IMR-90 (cell line): ENCODE data around the gene ZNF775. TPM values are rescaled to one million over a fixed set of nuclear protein-coding genes. Genes with fewer than 3 reads are reported as not detected.

Experiments used
- ATAC-seq: fragments of 200-7000 bp; cut with Tn5 transposase; 2 replicates; pipeline ENCODE4 v1.9.1; 2020; ENCODE audit warnings: low read depth, mild to moderate bottlenecking, moderate library complexity
- BruUV-seq: library from RNA; stranded (reverse); fragments of 400-500 nt; replicated peaks from 2 replicates; lab custom pipeline; 2021; lab: Mats Ljungman, UMichigan
- CTCF ChIA-PET: fragments of 300-600 bp; formaldehyde crosslinking; extraction: SDS; loops from one replicate; lab custom pipeline; 2021; ENCODE audit warnings: antibody characterized with exemption; lab: Yijun Ruan, JAX
- POLR2A ChIA-PET: fragments of 300-600 bp; sonication (Branson Sonifier 250); formaldehyde crosslinking; loops from one replicate; lab custom pipeline; 2022; ENCODE audit warnings: antibody characterized with exemption; ENCODE audit not compliant: unreplicated experiment; lab: Charles Lee
- DNase-seq: peaks from one replicate; pipeline ENCODE4 v3.0.0; 2013
- H2AFZ ChIP-seq: replicated peaks from 2 replicates; pipeline ENCODE3; 2013; ENCODE audit warnings: low read length, mild to moderate bottlenecking; ENCODE audit not compliant: poor library complexity
- H2AK5ac ChIP-seq: 2 replicates; pipeline ENCODE4 v1.6.1; 2013; ENCODE audit warnings: low read depth, low read length, inconsistent platforms
- H2AK9ac ChIP-seq: replicated peaks from 2 replicates; pipeline ENCODE3; 2013; ENCODE audit warnings: mild to moderate bottlenecking, low read depth, low read length, moderate library complexity; ENCODE audit not compliant: poor library complexity
- H2BK120ac ChIP-seq: 2 replicates; pipeline ENCODE4 v1.6.1; 2013; ENCODE audit warnings: low read depth, low read length, inconsistent platforms
- H2BK15ac ChIP-seq: 3 replicates; pipeline ENCODE4 v1.6.1; 2013; ENCODE audit warnings: low read depth, low read length, inconsistent platforms
- H2BK20ac ChIP-seq: 2 replicates; pipeline ENCODE4 v1.6.1; 2013; ENCODE audit warnings: low read depth, mild to moderate bottlenecking, inconsistent platforms, low read length, moderate library complexity
- H2BK5ac ChIP-seq: 2 replicates; pipeline ENCODE4 v1.6.1; 2013; ENCODE audit warnings: mild to moderate bottlenecking, low read depth, low read length, inconsistent platforms; ENCODE audit not compliant: poor library complexity, severe bottlenecking
- H3K14ac ChIP-seq: replicated peaks from 2 replicates; pipeline ENCODE4 v1.6.1; 2013; ENCODE audit warnings: low read depth, low read length, inconsistent platforms
- H3K18ac ChIP-seq: 2 replicates; pipeline ENCODE4 v1.6.1; 2013; ENCODE audit warnings: low read depth, low read length, control low read depth
- H3K23ac ChIP-seq: 2 replicates; pipeline ENCODE4 v1.6.1; 2013; ENCODE audit warnings: low read depth, low read length, inconsistent platforms
- H3K27ac ChIP-seq: 2 replicates; pipeline ENCODE4 v1.5.1; 2013; ENCODE audit warnings: mild to moderate bottlenecking, control low read depth, low read length; ENCODE audit not compliant: insufficient read depth
- H3K27me3 ChIP-seq: 2 replicates; pipeline ENCODE4 v1.6.1; 2013; ENCODE audit warnings: low read length; ENCODE audit not compliant: control insufficient read depth, insufficient read depth
- H3K36me3 ChIP-seq: 2 replicates; pipeline ENCODE4 v1.6.1; 2013; ENCODE audit warnings: low read length, mixed read lengths; ENCODE audit not compliant: control insufficient read depth, insufficient read depth
- H3K4ac ChIP-seq: 2 replicates; pipeline ENCODE4 v1.6.1; 2013; ENCODE audit warnings: low read depth, low read length, inconsistent platforms
- H3K4me1 ChIP-seq: 2 replicates; pipeline ENCODE4 v1.6.1; 2013; ENCODE audit warnings: low read length, mixed read lengths; ENCODE audit not compliant: control insufficient read depth, insufficient read depth
- H3K4me2 ChIP-seq: 2 replicates; pipeline ENCODE4 v1.6.1; 2013; ENCODE audit warnings: low read depth, mild to moderate bottlenecking, control low read depth, low read length, moderate library complexity
- H3K4me3 ChIP-seq: 2 replicates; pipeline ENCODE4 v1.5.1; 2013; ENCODE audit warnings: low read depth, mild to moderate bottlenecking, control low read depth, low read length, moderate library complexity; ENCODE audit not compliant: insufficient read depth
- H3K56ac ChIP-seq: 2 replicates; pipeline ENCODE4 v1.6.1; 2013; ENCODE audit warnings: low read length, inconsistent platforms; ENCODE audit not compliant: insufficient read depth; ENCODE audit errors: extremely low read depth
- H3K79me1 ChIP-seq, 2 experiments: 2 replicates each; pipeline ENCODE4 v1.6.1; 2013; ENCODE audit warnings: low read length in 2 of 2, inconsistent platforms in 1 of 2, low read depth in 1 of 2
- H3K9ac ChIP-seq: 2 replicates; pipeline ENCODE4 v1.6.1; 2013; ENCODE audit warnings: low read depth, low read length, control low read depth
- H3K9me1 ChIP-seq: 2 replicates; pipeline ENCODE4 v1.6.1; 2013; ENCODE audit warnings: low read length, inconsistent platforms; ENCODE audit not compliant: insufficient read depth
- H3K9me3 ChIP-seq: 2 replicates; pipeline ENCODE4 v1.6.1; 2013; ENCODE audit warnings: low read length; ENCODE audit not compliant: control insufficient read depth, insufficient read depth
- H4K20me1 ChIP-seq: 2 replicates; pipeline ENCODE4 v1.6.1; 2013; ENCODE audit warnings: low read length, inconsistent platforms; ENCODE audit not compliant: insufficient read depth
- H4K5ac ChIP-seq: 2 replicates; pipeline ENCODE4 v1.6.1; 2013; ENCODE audit warnings: mild to moderate bottlenecking, low read depth, low read length, control low read depth
- H4K8ac ChIP-seq, 2 experiments: 2 replicates each; pipeline ENCODE4 v1.6.1; 2013; ENCODE audit warnings: low read depth in 2 of 2, low read length in 2 of 2, control low read depth in 1 of 2, inconsistent platforms in 1 of 2
- H4K91ac ChIP-seq: 2 replicates; pipeline ENCODE4 v1.6.1; 2013; ENCODE audit warnings: low read depth, low read length, inconsistent platforms; ENCODE audit not compliant: insufficient read depth
- BHLHE40 ChIP-seq: fragments of 150-350 bp; IDR thresholded peaks from 2 replicates; pipeline ENCODE4 v1.6.1; 2016; ENCODE audit warnings: mild to moderate bottlenecking, low read depth, low read length
- CEBPB ChIP-seq: IDR thresholded peaks from 2 replicates; pipeline ENCODE4 v1.6.1; 2012; ENCODE audit warnings: low read depth, low read length, improper control_type of control experiment
- CHD1 ChIP-seq: IDR thresholded peaks from 2 replicates; pipeline ENCODE4 v1.6.1; 2012; ENCODE audit warnings: low read depth, low read length, improper control_type of control experiment
- FOS ChIP-seq: fragments of 150-350 bp; IDR thresholded peaks from 2 replicates; pipeline ENCODE4 v1.6.1; 2016; ENCODE audit warnings: low read depth, low read length
- MAFK ChIP-seq: IDR thresholded peaks from 2 replicates; pipeline ENCODE4 v1.6.1; 2012; ENCODE audit warnings: low read depth, low read length, improper control_type of control experiment
- MAZ ChIP-seq: IDR thresholded peaks from 2 replicates; pipeline ENCODE4 v1.6.1; 2012; ENCODE audit warnings: low read depth, mild to moderate bottlenecking, low read length, improper control_type of control experiment, moderate library complexity, borderline replicate concordance
- MXI1 ChIP-seq: IDR thresholded peaks from 2 replicates; pipeline ENCODE4 v1.6.1; 2012; ENCODE audit warnings: low read depth, mild to moderate bottlenecking, low read length, moderate library complexity, borderline replicate concordance
- NFE2L2 ChIP-seq: fragments of 150-350 bp; IDR thresholded peaks from 2 replicates; pipeline ENCODE4 v1.6.1; 2016; ENCODE audit warnings: low read depth, mild to moderate bottlenecking, low read length
- POLR2A ChIP-seq: IDR thresholded peaks from 2 replicates; pipeline ENCODE4 v1.6.1; 2012; ENCODE audit warnings: mild to moderate bottlenecking, low read depth, low read length
- RAD21 ChIP-seq: IDR thresholded peaks from 2 replicates; pipeline ENCODE4 v1.6.1; 2012; ENCODE audit warnings: low read length, improper control_type of control experiment
- RCOR1 ChIP-seq: IDR thresholded peaks from 2 replicates; pipeline ENCODE4 v1.6.1; 2012; ENCODE audit warnings: mild to moderate bottlenecking, low read length, improper control_type of control experiment; ENCODE audit not compliant: insufficient replicate concordance
- RFX5 ChIP-seq: IDR thresholded peaks from 2 replicates; pipeline ENCODE4 v1.8.0; 2012; ENCODE audit warnings: low read depth, mild to moderate bottlenecking, low read length, moderate library complexity
- SMC3 ChIP-seq: fragments of 150-350 bp; IDR thresholded peaks from 2 replicates; pipeline ENCODE4 v1.6.1; 2016; ENCODE audit warnings: low read depth, mild to moderate bottlenecking, antibody characterized with exemption, low read length, moderate library complexity
- WGBS, 2 experiments: methylation state at CpG; one replicate each; pipeline versions ENCODE4 v1.1.5 to v1.1.7; 2013; ENCODE audit warnings: missing lambda C conversion rate in 2 of 2; ENCODE audit not compliant: insufficient read length in 1 of 2; ENCODE audit errors: extremely low coverage in 2 of 2; 5-methylcytosine and 5-hydroxymethylcytosine counted together
- dilution Hi-C: fragments of 300-500 bp; cut with HindIII; formaldehyde crosslinking; loops from one replicate; pipeline ENCODE4 v1.14.3; 2018; ENCODE audit warnings: low sequenced_read_pairs; ENCODE audit not compliant: unreplicated experiment
- in situ Hi-C: fragments of 300-500 bp; cut with MboI; formaldehyde crosslinking; loops from 3 replicates; pipeline ENCODE4 v1.14.3; 2019; ENCODE audit warnings: low sequenced_read_pairs, inconsistent platforms, mixed read lengths
- intact Hi-C: fragments of 100-400 bp; cut with micrococcal nuclease; formaldehyde crosslinking; loops from 2 replicates; pipeline ENCODE4 v1.10.0; 2022
- polyA plus RNA-seq, 3 experiments: library from polyadenylated mRNA; depleted of rRNA; stranded (reverse); fragments of >200 nt; gene quantifications; 2 replicates each; pipeline ENCODE4 v1.2.3, GENCODE V29; 2012; ENCODE audit warnings: low replicate concordance in 1 of 3
- total RNA-seq: library from RNA; depleted of rRNA; stranded (reverse); fragments of >200 nt; gene quantifications from 2 replicates; pipeline ENCODE4 v1.2.3, GENCODE V29; 2012
- TF ChIP-seq, protein P1 (sequence below): fragments of 150-350 bp; IDR thresholded peaks from 2 replicates; pipeline ENCODE4 v1.6.1; 2016; ENCODE audit warnings: low read depth, mild to moderate bottlenecking, low read length, moderate library complexity, borderline replicate concordance
- TF ChIP-seq, protein P2 (sequence below): fragments of 150-350 bp; IDR thresholded peaks from 2 replicates; pipeline ENCODE4 v1.6.1; 2017; ENCODE audit warnings: mild to moderate bottlenecking, antibody characterized with exemption, low read length, low read depth

ZNF775 gene
- total and polyA plus RNA-seq, 2 of the 4 experiments (the other 2 are of a cell fraction) = 1.4 to 2.6 TPM

DNA sequence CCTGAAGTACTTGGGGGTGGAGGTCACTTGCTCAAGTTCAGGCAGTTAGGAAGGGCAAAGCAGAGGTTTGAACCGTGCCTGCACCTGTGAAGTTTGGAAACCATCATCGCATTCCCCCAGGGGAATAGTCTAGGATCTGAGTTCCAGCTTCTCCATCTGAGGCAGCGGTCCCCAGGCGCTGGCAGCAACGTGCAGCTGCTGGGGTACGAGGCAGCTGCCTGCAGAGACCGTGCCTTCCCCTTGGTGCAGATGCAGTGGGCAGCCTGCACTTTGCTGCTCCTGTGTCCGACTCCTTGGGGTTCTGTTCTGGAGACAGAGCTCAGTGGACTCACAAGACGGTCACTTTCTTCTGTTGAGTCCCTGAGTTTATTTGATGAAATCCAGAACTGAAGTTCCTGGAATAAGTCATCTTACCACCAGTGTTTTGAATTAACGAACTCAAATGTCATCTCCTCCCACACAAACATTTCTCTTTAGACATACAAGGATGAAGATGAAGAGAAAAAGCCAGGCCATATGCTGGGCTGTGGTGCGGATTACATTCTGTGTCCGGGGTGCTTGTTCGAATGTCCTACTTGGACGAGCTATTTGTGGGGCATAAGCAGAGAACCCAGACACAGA, 51.4 kb downstream of the ZNF775 start:
- Histone ChIP-seq H3K9me1 (no peaks in the 10 kb centered on the region), H3K56ac (no peak overlapping the region), H4K8ac (no peak overlapping the region; a peak in 2 of 4 replicates), H3K36me3 (no peaks in the 10 kb centered on the region), H4K20me1 (no peaks in the 10 kb centered on the region), H3K79me1 (no peaks in the 10 kb centered on the region), H3K4me1 (peaks cover 21% of the 10 kb centered on the region), H3K4ac (0 out of 2 replicates have a peak overlapping the region, but pooled peaks have one; percentile 4), H3K4me2 (peak overlapping the region; percentile 47), H3K27me3 (no peaks in the 10 kb centered on the region), H2AK5ac (peak overlapping the region; percentile 48), H3K9ac (no peak overlapping the region), H3K4me3 (no peak overlapping the region), H2BK5ac (no peak overlapping the region), H3K18ac (peak overlapping the region; percentile 83), H3K27ac (peak overlapping the region; percentile 62), H3K9me3 (no peaks in the 10 kb centered on the region), H2BK20ac (no peak overlapping the region), H2AFZ (no peak overlapping the region), H3K14ac (no peak overlapping the region), H4K91ac (no peak overlapping the region; the same call in 1 of the 2 replicates), H2BK15ac (0 out of 3 replicates have a peak overlapping the region, but pooled peaks have one; percentile 14), H3K23ac (no peak overlapping the region), H4K5ac (peak overlapping the region; percentile 71), H2AK9ac (no peak overlapping the region), H2BK120ac (no peak overlapping the region)
- intact Hi-C loops = no loop called here
- CTCF ChIA-PET = no interaction called here
- POLR2A ChIA-PET = no interaction called here
- ATAC-seq (no peak; the same call in 1 of the 2 replicates), DNase-seq (peak; percentile 12)
- TF ChIP-seq FOS (no peak), NFE2L2 (no peak), CEBPB (no peak), POLR2A (no peak), CHD1 (no peak), SMC3 (no peak), BHLHE40 (no peak), MAZ (no peak), MXI1 (no peak), RFX5 (no peak), MAFK (no peak), RAD21 (no peak), RCOR1 (no peak)
- TF ChIP-seq, protein P1, sequence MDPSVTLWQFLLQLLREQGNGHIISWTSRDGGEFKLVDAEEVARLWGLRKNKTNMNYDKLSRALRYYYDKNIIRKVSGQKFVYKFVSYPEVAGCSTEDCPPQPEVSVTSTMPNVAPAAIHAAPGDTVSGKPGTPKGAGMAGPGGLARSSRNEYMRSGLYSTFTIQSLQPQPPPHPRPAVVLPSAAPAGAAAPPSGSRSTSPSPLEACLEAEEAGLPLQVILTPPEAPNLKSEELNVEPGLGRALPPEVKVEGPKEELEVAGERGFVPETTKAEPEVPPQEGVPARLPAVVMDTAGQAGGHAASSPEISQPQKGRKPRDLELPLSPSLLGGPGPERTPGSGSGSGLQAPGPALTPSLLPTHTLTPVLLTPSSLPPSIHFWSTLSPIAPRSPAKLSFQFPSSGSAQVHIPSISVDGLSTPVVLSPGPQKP = no peak
- TF ChIP-seq, protein P2, sequence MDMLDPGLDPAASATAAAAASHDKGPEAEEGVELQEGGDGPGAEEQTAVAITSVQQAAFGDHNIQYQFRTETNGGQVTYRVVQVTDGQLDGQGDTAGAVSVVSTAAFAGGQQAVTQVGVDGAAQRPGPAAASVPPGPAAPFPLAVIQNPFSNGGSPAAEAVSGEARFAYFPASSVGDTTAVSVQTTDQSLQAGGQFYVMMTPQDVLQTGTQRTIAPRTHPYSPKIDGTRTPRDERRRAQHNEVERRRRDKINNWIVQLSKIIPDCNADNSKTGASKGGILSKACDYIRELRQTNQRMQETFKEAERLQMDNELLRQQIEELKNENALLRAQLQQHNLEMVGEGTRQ = no peak
- dilution Hi-C loops = no loop called here
- 79% methylated on average over 4 of the region's 14 CpGs; no CpG with 5 or more reads in 1 of the 2 experiments for WGBS, 2 experiments
- in situ Hi-C loops = no loop called here
- BruUV-seq = no TSS peak
